Activated T-cell treated with anti-CD3 and anti-CD28 coated beads, Interleukin-2, amount 50 U/mL, for 1 hour (primary cell): ENCODE results near the gene TULP4.
"Not testable (repeated sequence)": the region's sequence is repeated elsewhere in the genome, so short reads cannot be mapped to it uniquely, and the experiment has no call there.

Experiments used
- DNase-seq: peaks from one replicate; pipeline ENCODE4 v3.0.0-alpha.2; 2020

TULP4 gene

GRCh38 chr6:158366363-158366762 lies 54.1 kb downstream of the TULP4 start:
- no peak for DNase-seq

GRCh38 chr6:158367816-158368215 lies 55.6 kb downstream of the TULP4 start:
- no peak for DNase-seq

- no peak for DNase-seq
Measured at GRCh38 chr6:158369241-158369640, 57.0 kb downstream of the TULP4 start.

- DNase-seq = no peak
Measured at GRCh38 chr6:158370805-158371204, 58.5 kb downstream of the TULP4 start.

GRCh38 chr6:158371261-158371660 lies 59.0 kb downstream of the TULP4 start:
- DNase-seq = no peak

- no peak for DNase-seq
Measured at GRCh38 chr6:158372574-158372973, 60.3 kb downstream of the TULP4 start.

- no peak for DNase-seq
Measured at GRCh38 chr6:158373214-158373613, 60.9 kb downstream of the TULP4 start.

GRCh38 chr6:158374020-158374419 lies 61.8 kb downstream of the TULP4 start:
- no peak for DNase-seq

GRCh38 chr6:158376631-158377081 lies 64.4 kb downstream of the TULP4 start:
- no peak for DNase-seq

- no peak for DNase-seq
Measured at GRCh38 chr6:158377860-158378259, 65.6 kb downstream of the TULP4 start.

- DNase-seq = no peak
Measured at GRCh38 chr6:158379336-158379735, 67.1 kb downstream of the TULP4 start.

GRCh38 chr6:158381214-158381613 lies 68.9 kb downstream of the TULP4 start:
- no peak for DNase-seq

GRCh38 chr6:158382491-158382890 lies 70.2 kb downstream of the TULP4 start:
- no peak for DNase-seq

- no peak for DNase-seq
Measured at GRCh38 chr6:158383057-158383456, 70.8 kb downstream of the TULP4 start.

- DNase-seq = no peak
Measured at GRCh38 chr6:158383542-158383941, 71.3 kb downstream of the TULP4 start.

GRCh38 chr6:158384671-158385110 lies 72.4 kb downstream of the TULP4 start:
- no peak for DNase-seq

GRCh38 chr6:158387036-158387435 lies 74.8 kb downstream of the TULP4 start:
- no peak for DNase-seq

GRCh38 chr6:158387578-158387977 lies 75.3 kb downstream of the TULP4 start:
- DNase-seq = no peak

GRCh38 chr6:158388727-158389126 lies 76.5 kb downstream of the TULP4 start:
- no peak for DNase-seq

- DNase-seq = no peak
Measured at GRCh38 chr6:158389193-158389919, 77.1 kb downstream of the TULP4 start.

GRCh38 chr6:158391276-158391675 lies 79.0 kb downstream of the TULP4 start:
- DNase-seq = no peak

- DNase-seq = not testable (repeated sequence)
Measured at GRCh38 chr6:158391977-158392376, 79.7 kb downstream of the TULP4 start.

GRCh38 chr6:158396136-158396535 lies 83.9 kb downstream of the TULP4 start:
- DNase-seq = no peak

GRCh38 chr6:158397578-158397977 lies 85.3 kb downstream of the TULP4 start:
- DNase-seq = no peak
